ENCODE results near the gene UFD1.

UFD1 gene

DNA sequence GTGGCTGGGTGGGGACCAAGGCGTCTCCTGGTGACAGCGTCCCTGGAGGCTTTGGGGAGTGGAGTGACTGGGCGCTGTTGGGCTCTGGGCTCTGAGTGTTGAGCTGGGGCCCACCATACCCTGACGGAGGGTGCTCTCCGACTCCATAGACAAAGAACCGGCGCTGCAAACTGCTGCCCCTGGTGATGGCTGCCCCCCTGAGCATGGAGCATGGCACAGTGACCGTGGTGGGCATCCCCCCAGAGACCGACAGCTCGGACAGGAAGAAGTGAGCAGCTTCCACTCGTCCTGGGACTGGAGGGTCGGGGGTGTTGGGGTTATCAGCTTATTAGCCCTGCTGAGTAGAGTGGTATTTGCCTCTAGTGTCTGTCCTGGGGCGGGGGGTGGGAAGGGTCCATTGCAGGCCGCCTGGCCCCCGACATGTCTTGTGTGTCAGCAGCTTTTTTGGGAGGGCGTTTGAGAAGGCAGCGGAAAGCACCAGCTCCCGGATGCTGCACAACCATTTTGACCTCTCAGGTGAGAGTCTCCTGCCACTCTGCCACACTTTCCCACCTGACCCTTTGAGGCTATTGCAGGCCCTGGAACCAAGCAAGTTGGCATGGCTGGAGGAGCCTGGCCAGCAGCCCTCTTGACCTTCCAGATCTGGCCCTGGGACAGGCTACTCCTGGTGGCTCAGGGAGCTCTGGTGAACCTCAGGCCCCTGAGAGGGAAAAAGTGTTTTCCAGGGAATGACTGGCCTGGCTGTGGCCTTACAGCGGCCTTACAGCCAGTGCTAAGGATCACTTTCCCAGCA lies 37.6 kb upstream of the UFD1 start:
- no peak overlapping the region for H3K4me3 ChIP-seq (ENCODE audit: low read depth, low read length)

DNA sequence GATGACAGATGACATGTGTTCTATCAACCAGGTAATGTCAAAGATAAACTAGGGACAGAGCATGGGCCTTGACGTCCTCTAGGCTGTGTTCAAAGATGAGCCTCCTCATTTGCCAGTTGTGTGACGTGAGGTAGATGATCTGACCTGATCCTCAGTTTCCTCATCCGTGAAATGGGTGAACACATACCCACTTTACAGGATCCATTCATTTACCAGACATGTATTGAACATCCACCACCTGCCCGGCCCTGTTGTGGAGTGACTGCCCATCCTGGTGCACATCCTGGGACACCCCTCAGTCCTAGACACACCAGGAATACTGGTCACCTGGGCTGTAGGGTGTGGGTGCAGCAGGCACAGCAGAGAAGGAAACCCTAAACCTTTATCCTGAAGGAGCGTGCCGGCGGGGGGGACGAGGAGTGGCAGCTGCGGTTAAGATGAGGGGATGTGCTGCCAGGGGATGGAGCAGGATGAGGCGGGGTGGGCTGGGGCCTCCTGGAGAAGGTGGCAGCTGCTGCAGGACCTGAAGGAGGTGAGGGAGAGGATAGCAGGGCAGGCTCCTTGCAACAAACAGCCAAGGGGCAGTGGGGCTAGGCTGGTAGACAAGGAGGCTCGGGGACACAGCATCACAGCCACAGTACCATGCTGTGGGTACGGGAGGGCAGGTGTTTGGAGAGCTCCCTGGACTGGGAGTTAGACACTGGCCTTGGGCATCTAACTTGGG lies 36.8 kb upstream of the UFD1 start:
- H3K4me3 ChIP-seq (ENCODE audit: low read depth, low read length): no peak overlapping the region

DNA sequence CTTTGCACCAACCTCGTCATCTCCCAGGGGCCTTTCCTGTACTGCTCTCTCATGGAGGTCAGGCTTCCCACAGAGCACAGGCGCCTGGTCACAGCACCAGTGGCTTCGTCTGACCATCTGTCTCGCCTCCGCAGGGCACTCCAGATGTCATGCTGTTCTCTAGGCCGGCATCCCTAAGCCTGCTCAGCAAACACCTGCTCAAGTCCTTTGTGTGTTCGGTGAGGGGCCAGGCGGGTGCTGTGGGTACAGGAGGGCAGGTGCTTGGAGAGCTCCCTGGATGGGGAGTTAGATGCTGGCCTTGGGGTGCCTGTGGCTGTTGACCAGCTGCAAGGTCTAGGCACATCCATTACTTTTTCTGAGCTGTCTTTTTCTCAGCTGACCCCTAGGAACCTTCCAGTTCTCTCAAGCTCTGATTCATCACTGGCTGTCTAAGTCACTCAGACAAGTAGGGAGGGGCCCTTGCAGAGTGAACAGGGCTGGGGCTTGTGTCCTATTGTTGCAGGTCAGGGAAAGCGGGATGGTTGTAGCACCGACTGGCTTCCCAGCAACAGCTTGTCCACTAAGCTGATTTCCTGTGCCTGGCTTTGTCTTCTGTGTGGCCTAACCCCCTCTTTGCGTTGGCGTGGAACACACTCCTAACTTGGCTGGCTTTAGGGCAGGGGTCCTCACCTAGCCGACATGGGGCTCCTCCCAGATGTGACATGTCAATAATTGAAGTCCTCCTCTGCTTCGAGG lies 36.0 kb upstream of the UFD1 start:
- no peak overlapping the region for H3K4me3 ChIP-seq (ENCODE audit: low read depth, low read length)

DNA sequence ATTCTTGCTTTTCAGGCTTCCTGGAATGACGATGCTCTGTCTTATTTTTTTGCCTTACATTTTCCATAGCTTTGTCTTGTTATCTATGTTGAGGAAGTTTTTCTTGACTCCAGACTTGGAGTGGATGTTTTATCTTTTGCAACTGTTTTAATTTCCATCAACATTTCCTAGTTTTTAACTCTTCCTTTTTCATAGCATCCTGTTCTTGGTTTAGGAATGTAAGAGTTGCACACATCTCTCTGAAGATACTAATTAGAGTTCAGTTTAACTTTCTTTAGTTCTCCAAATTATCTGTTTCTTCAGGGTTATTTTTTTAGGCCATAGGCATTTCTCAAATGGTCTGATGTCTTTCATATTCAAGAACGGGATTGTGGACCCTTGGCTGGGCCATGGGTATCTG lies 34.8 kb upstream of the UFD1 start:
- H3K4me3 ChIP-seq (ENCODE audit: low read depth, low read length): no peak overlapping the region

DNA sequence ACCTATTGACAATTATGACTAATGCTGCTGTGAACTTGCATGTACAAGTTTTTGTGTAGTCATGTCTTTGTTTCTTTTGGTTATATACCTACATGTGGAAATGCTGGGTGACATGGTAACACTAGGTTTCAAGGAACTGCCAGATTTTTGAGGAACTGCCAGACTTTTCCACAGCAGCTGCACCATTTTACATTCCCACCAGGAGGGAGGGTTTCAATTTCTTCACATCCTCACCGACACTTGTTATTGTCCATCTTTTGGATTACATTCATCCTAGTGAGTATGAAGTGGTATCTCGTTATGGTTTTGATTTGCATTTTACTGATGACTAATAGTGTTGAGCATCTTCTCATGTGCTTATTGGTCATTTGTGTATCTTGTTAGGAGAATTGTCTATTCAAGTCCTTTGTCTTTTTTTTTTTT lies 31.9 kb upstream of the UFD1 start:
- H3K4me3 ChIP-seq (ENCODE audit: low read depth, low read length): no peak overlapping the region

DNA sequence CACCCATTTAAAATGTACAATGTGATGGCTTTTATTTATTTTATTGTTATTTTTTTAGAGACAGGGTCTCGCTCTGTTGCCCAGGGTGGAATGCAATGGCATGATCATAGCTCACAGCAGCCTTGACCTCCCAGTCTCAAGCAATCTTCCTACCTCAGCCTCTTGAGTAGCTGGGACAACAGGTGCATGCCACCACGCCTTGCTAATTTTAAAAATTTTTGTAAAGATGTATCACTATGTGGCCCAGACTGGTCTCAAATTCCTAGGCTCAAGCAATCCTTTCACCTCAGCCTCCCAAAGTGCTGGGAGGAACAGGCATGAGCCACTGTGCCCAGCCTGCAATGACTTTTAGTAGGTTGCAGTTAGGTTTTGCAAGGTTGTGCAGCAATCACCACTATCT lies 30.9 kb upstream of the UFD1 start:
- no peak overlapping the region for H3K4me3 ChIP-seq (ENCODE audit: low read depth, low read length)

DNA sequence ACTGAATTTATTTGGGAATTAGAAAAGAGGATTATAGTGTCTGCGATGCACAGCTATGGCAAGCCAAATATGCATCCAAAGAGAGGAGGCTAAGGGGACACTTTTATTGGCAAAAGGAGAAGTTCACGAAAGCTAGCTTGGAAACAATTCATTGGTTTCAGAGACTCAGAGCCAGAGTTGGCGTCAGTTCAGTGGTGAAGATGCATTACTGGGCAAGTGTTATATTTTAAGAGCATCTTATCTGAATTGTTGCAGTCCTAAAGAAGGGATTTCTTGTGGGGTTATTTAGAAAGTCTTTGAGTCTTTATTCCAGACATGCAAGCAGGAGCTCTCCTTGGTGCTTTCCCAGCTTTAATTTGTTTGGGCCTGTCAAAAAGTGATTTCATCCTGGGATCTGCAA lies 30.2 kb upstream of the UFD1 start:
- no peak overlapping the region for H3K4me3 ChIP-seq (ENCODE audit: low read depth, low read length)

DNA sequence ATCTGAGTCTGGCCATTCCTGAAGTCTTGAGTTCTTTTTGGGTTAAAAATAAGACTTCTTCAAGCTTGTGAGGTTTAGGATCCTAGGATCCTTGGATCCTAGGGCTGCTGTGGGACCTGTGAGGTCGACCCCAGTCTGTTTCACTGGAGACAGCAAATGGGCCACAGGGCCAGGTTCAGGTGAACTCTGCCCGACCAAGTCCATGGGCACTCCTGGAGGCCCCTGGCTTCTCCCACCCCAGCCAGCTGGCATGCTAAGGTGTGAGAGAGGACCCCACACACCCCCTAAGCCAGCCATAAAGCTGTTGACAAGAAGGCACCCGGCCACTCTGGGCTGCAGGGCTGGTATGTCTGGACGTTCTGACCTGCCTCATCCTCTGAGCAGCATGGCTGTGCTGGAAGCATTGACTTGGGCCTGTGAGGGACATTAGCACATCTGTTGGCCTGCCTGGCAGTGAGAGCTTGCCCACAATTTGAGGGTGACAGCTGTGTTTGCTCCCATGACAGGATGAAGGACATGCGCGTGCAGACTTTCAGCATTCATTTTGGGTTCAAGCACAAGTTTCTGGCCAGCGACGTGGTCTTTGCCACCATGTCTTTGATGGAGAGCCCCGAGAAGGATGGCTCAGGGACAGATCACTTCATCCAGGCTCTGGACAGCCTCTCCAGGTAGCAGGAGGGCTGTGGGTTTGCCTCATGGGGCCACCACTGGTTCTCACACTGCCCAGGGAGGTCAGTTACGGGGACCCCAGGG lies 29.2 kb upstream of the UFD1 start:
- H3K4me3 ChIP-seq (ENCODE audit: low read depth, low read length): no peak overlapping the region

DNA sequence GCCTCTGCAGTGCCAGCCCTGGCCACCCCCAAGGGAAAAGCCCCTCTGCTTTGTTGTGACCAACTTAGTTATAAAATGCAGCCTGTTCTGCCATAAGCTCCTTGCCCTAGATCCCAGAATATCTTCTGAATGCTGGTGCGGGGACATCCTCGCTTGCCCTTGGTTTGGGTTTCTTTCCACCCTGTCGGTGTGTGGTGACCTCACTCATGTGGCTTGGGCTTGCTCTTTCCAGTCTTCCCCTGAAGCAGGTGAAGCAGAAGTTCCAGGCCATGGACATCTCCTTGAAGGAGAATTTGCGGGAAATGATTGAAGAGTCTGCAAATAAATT lies 28.5 kb upstream of the UFD1 start:
- H3K4me3 ChIP-seq (ENCODE audit: low read depth, low read length): no peak overlapping the region

DNA sequence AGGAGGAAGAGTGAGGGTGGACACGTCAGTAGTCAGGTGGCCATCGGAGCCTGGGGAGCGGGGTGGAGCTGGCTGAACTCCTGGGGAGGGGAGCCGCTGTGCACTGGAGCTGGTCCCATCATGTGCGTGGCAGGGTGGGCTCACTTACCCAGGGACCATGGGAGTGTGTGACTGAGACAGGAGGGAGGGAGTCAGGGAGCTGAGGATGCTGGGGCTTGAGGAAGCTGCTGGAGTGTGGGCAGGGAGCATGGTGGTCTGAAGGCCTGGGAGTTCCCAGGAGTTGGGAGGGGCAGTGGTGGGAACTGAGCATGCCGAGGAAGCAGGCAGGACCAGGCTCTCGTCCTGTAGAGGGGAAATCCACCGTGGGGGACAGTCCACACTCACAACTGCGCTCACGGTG lies 27.2 kb upstream of the UFD1 start:
- no peak overlapping the region for H3K4me3 ChIP-seq (ENCODE audit: low read depth, low read length)

DNA sequence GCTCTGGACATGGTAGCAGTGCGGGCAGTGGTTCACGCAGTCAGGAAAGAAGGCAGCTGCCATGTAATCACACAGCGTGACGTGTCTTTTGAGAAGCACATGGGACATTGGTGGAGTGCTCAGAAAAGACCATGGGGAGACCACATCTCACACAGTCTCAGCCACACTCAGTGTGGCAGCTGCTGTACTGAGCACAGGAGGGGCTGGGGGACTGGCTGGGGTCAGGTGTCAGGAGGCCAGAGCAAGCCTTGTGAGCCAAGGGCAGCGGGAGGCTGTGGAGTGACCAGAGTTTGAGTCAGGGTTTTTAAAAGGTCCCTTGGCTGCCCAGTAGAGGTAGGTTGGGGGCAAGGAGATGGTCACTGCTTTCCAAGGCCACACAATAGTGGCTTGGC lies 26.7 kb upstream of the UFD1 start:
- no peak overlapping the region for H3K4me3 ChIP-seq (ENCODE audit: low read depth, low read length)

DNA sequence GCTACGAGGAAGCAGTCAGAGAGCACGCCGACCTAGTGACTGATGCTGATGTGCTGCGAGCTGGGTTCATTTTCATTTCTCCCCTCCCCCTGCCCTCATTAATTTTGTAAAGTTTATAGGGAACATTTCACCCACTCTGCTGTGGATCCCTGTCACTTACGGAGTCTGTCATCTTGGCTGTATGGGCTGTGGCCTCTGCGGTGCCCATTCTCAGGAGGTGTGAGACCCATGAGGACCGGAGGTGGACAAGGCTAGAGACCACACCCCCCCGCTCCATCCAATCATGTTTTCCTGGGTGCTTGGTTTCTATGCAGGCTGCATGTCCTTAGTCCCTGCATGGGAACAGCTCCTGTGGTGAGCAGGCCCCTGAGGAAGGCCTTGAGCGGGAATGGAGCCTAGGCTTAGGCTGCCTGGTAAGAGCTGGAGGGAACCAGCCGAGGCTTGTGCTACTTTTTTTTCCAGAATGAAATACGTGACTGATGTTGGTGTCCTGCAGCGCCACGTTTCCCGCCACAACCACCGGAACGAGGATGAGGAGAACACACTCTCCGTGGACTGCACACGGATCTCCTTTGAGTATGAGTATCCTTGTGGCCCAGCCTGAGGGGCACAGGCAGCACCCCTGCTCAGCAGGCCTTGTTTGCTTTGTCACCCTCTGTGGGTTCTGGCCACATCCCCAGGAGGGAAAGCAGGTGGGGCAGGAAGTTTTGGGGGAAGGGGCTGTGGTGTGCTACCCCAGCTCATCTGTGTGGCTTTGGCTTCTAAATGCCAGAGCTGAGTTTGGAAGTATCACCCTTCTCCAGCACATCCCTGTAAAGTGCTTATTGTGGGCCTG lies 26.1 kb upstream of the UFD1 start:
- no peak overlapping the region for H3K4me3 ChIP-seq (ENCODE audit: low read depth, low read length)

DNA sequence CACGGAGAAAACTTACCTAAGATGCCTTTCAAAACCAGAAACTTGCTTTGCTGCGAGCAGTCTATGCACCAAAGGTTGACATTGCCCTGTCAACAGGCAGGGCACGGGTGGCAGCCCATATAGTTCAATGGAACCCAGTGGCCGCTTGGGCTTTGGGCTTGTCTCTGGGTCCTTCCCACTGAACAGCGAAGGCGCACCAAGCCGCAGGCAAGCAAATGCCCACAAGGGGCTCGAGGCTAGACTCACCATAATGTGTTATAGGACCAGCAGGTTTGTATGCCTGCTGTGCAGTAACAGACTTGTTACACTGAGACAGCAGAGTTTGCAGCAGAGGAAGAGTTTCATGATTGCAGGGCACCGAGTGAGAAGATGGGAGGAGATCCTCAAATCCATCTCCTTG lies 24.9 kb upstream of the UFD1 start:
- H3K4me3 ChIP-seq (ENCODE audit: low read depth, low read length): no peak overlapping the region

DNA sequence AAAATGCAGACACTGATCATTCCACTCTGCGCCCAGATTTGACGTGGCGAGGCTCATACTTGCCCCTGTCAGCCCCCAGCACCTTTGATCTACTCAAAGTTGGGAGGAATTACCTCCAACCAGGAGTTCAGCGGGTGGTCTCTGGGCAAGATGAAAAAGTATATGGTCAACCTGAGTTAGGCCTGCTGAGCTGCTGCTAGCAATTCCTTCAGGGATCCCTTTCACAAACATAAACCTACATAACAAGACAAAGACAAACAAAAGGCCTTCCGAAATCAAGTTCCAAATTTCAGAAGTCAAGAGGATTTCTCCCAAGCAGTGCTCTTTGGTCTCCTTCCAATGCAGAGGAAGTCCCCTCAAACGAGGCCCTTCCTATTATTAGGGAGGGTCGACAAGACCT lies 24.4 kb upstream of the UFD1 start:
- no peak overlapping the region for H3K4me3 ChIP-seq (ENCODE audit: low read depth, low read length)

DNA sequence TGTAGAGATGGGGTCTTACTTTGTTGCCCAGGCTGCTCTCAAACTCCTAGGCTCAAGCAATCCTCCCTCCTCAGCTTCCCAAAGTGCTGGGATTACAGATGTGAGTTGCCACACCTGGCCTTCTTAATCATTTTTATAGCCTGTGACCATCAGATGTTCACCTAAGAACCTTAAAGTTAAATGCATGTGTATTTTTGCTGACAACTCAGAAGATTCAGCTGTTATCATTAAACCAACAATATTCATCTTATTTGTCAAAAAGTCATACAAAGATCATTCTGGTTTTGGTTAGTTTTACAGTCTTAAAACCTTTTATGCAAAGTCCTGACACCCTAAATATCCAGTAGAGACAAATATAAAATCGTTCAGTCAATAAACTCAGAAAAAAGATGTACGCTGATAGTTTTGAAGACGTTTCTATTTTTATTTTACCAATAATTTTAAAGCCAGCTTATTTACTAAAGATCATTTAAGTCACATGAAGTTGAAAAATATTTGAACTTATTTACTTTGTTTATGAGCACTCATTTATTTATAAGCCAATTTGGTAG lies 23.0 kb upstream of the UFD1 start:
- no peak overlapping the region for H3K4me3 ChIP-seq (ENCODE audit: low read depth, low read length)

DNA sequence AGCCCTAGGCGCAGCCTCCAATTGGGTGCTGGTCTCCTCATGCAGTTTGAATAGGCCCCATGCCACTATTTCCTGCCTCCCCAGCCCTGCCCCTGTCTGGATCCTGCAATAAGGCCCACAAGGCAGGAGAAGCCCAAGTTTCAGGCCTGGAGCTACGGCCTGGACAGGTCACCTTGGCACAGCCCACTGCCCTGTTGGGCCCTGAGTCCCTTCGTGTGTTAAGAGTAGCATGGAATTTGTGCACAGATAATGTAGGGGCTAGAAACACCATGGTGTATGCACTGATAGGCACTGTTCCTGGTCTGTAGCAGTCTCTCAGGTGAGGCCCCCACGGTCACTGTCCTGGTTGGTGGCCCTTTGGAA lies 20.9 kb upstream of the UFD1 start:
- no peak overlapping the region for H3K4me3 ChIP-seq (ENCODE audit: low read depth, low read length)

DNA sequence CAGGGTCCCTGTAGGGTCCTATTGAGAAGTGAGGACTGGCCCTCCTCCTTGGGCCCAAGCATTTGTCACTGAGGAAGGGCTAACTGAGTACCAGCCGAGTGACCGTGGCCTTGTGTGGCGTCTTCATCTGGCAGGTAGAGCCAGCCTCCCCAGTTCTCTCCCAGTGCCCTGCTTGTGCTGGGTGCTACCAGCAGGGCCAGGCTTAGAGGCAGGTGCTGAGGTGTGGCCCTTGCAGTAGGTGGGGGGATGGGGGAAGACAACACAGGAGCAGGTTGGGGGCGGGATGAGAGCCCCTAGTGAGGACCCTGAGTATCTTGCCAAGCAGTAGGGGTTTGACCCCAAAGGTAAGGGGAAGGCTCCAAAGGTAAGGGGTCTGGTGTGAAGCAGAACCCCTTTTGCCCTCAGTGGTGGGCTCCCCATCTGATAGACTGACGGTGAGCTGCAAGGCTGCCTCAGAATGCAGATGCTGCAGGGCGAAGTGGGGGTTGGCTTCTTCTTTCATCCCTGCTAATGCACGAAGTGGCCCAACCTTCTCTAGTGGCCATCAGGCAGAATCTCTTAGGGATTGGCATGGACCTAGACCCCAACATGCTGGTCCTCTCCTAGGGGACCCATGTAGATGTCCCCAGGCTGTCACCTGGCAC lies 20.4 kb upstream of the UFD1 start:
- no peak overlapping the region for H3K4me3 ChIP-seq (ENCODE audit: low read depth, low read length)

DNA sequence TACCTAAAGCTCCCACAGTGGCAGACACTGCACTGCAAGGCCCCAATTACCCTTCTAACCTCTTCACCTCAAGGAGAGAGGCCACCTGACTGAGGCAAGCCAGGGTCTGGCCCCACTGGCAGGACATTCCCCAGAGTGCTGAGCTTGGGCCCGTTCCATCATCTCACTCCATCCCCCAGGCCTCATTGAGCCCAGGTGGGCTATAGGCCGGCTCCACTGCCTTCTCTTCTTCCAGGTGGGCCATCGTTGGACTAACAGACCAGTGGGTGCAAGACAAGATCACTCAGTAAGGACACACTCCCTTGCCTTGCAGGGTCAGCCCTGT lies 19.8 kb upstream of the UFD1 start:
- no peak overlapping the region for H3K4me3 ChIP-seq (ENCODE audit: low read depth, low read length)

DNA sequence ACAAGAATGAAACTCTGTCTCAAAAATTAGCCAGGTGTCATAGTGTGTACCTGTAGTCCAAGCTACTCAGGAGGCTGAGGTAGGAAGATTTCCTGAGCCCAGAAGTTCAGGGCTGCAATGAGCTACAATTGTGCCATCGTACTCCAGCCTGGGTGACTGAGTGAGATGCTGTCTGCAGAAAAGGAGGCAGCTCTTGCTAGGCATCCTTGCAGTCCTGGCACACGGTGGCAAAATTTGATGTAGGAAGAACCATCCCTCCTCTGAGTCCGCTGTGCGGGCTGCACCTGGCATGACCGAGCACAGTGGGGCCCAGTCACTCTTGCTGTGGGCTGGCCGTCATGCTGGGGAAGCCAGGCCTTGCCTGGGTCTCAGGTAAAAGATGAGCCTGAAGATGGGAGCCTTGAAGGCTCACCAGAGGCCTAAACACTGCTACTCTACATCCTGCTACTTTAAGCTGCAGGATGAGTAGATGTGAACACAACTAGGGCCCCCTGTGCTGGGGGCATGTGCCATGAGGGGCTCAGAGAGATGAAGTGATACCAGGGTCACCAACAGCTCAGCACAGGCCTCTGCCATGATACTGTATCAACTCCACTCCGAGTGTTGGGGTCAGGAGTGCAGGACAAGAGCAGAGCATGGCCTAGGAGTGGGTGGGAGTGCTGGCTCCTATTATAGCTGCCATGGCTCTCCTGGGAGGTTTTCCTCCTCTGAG lies 19.3 kb upstream of the UFD1 start:
- H3K4me3 ChIP-seq (ENCODE audit: low read depth, low read length): no peak overlapping the region

Measured in iPS-11a (cell line).